ENCODE measurements around the gene TCF7L1.
"Not testable (repeated sequence)": the region's sequence is repeated elsewhere in the genome, so short reads cannot be mapped to it uniquely, and the experiment has no call there.

TCF7L1 gene, protein sequence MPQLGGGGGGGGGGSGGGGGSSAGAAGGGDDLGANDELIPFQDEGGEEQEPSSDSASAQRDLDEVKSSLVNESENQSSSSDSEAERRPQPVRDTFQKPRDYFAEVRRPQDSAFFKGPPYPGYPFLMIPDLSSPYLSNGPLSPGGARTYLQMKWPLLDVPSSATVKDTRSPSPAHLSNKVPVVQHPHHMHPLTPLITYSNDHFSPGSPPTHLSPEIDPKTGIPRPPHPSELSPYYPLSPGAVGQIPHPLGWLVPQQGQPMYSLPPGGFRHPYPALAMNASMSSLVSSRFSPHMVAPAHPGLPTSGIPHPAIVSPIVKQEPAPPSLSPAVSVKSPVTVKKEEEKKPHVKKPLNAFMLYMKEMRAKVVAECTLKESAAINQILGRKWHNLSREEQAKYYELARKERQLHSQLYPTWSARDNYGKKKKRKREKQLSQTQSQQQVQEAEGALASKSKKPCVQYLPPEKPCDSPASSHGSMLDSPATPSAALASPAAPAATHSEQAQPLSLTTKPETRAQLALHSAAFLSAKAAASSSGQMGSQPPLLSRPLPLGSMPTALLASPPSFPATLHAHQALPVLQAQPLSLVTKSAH

DNA sequence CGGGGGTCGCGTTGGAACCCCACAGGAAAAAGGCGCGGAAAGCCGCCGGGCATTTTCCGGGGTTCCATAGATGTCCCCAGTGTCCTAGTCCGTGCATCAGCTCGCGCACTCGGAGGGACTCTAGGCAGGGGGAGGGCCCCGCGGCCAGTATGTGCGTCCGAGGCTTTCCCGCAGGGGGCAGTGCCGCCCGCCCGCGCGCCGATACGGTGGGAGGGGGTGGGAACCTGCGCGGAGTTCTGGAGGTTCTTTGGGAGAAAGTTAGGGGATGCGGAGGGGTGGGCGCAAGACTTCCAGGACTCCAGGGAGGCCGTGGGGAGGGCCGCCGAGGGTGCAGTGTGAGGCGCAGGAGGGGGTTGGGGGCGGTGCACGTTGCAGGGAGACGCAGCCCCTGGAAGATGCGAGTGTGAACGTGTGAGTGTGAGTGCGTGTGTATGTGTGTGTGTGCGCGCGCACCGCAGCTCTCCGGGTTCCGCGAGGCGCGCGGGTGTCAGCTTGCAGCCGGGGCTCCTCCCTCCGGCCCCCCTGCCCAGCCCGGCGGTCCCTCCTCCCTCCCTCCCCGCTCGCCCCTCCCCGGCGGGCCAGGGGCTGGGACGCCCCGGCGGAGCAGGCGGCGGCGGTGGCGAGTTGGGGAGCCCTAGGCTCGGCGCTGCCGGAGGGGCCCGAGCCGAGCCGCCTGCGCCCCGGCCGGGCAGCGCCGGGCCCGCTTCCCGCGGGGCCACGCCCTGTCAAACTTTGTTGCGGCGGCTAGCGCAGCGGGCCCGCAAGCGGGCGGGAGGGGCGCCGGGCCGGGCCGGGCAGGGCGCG lies at the start of gene TCF7L1:
Gene TCF7L1 (plus strand): TSS at position 559 of the 804 bp plus-strand sequence. CDS start 293 bp downstream, outside the sequence.
- peak; percentile 45 for DNase-seq

- no peak for DNase-seq
Measured at GRCh38 chr2:85085563-85085962, 47.6 kb upstream of the TCF7L1 start.

DNA sequence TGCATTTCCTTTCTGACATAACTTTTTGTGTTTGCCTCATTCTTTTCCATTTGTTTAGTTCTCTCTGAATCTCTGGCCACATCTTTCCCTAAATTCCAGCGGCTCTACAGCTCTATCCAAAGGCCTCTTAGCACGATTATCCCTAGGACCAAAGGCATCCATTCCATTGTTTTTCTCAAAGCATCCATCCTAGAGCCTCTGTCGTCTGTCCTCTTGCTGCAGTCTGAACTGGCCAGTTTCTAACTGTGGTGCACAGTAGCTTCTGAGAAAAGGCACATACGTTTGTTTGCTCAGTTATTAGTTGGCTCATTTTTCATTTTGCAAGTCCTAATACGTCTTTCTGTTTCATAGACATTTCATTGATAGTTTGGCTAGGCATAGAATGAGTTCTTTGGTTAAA lies 45.7 kb upstream of the TCF7L1 start:
- no peak for DNase-seq

DNA sequence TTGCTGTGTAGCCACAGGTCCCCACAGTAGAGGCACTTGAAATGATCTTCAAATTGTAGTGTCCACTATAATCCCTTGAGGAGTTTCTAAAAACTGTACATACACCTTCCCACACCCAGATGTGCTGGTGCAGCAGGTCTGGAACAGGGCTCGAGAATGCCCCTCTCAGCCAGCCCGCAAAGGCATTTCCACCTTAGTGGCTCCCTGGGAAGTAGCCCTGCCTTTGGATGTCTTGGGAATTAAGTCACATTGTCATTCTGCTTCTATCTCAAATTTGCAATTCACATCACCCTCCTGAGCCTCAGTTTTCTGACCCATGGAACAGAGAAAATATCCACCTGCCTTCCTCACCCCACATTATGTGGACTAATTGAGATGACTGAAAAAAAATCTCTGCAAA lies 44.3 kb upstream of the TCF7L1 start:
- no peak for DNase-seq

- peak; percentile 72 for DNase-seq
Measured at GRCh38 chr2:85089585-85089984, 43.6 kb upstream of the TCF7L1 start.

GRCh38 chr2:85091838-85092237 lies 41.4 kb upstream of the TCF7L1 start:
- DNase-seq, result no peak

- no peak for DNase-seq
Measured at GRCh38 chr2:85095094-85095493, 38.1 kb upstream of the TCF7L1 start.

DNA sequence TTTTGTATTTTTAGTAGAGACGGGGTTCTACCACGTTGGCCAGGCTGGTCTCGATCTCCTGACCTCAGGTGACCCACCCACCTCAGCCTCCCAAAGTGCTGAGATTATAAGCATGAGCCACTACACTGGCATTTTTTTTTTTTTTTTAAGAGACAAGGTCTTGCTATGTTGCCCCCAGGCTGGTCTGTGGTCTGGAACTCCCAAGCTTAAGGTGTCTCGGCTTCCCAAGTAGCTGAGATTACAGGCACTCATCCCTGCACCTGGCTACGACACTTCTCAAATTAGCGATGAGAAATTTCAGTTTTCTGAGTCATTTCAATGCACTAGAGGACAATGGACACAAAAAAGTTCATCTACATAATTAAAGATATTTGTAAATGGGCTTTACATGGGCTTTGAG lies 36.6 kb upstream of the TCF7L1 start:
- DNase-seq, result no peak

- DNase-seq, result no peak
Measured at GRCh38 chr2:85104228-85104627, 29.0 kb upstream of the TCF7L1 start.

GRCh38 chr2:85106489-85107180 lies 26.6 kb upstream of the TCF7L1 start:
- DNase-seq, result no peak

- DNase-seq, result no peak
Measured at GRCh38 chr2:85110991-85111560, 22.1 kb upstream of the TCF7L1 start.

DNA sequence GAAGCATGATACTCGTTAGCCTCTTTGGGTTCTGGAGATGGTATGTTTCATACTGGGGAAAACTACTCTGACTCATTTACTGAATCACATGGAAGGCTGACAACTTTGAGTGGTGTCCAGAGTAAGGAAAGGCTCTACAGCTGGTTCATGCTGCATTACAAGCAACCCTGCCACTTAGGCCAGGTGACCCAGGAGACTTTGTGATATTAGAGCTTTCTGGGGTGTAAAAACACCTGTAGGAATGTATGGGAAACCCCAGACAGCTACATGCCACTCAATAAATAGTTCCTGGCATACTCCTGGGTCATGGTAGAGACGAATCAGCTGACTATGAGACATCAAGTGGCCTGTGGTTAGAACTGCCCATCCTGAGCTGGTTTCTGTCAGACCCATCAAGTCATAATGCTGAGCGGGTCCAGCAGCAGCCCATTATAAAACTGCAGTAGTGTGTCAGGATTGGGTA lies 21.3 kb upstream of the TCF7L1 start:
- no peak for DNase-seq

GRCh38 chr2:85112906-85113625 lies 20.1 kb upstream of the TCF7L1 start:
- no peak for DNase-seq

GRCh38 chr2:85114586-85115330 lies 18.4 kb upstream of the TCF7L1 start:
- no peak for DNase-seq

DNA sequence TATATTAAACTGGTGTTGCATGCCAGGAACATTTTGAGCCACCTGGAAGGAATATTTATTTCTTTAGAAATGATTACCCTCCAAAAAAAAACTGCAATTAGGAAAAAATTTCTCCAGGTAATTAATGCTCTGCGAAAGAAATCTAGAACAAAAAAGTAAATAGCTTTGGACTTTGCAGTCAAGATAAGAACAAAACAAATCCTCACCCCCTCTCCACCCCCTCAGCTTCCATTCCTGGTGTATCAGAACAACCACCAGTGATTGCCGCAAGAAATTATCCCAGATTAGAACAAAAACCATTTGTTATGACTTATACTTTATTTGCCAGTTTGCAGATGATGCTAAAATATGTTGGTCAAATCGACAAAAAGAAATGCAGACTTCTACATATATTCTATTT lies 17.0 kb upstream of the TCF7L1 start:
- DNase-seq, result no peak

- no peak for DNase-seq
Measured at GRCh38 chr2:85119900-85120299, 13.3 kb upstream of the TCF7L1 start.

DNA sequence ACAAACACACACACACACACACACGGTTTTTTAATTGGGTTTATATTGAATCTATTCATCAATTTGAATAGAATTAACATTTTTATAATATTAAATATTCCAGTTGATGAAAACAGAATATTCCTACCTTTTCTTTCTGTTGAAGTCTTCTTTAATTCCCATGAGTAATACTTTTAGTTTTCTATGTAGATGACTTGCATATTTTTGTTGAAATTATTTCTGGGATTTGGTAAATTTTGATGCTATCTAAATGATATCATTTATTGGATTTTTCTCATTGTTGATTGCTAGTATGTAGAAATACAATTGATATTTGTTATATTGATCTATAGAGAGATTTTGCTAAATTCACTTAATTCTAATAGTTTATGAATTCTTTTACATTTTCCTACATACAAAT lies 12.8 kb upstream of the TCF7L1 start:
- DNase-seq, result no peak

DNA sequence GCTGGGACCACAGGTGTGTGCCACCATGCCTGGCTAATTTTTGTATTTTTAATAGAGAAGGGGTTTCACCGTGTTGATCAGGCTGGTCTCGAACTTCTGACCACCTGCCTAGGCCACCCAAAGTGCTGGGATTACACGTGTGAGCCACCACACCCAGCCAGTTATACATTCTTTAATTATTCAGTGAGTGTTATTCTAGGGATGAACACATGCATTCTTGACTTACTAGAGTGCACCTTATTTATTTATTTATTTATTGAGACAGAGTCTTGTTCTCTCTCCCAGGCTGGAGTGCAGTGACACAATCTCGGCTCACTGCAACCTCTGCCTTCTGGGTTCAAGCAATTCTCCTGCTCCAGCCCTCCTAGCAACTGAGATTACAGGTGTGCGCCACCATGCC lies 6.7 kb upstream of the TCF7L1 start:
- not testable (repeated sequence) for DNase-seq

GRCh38 chr2:85129861-85130260 lies 3.3 kb upstream of the TCF7L1 start:
- no peak for DNase-seq

DNA sequence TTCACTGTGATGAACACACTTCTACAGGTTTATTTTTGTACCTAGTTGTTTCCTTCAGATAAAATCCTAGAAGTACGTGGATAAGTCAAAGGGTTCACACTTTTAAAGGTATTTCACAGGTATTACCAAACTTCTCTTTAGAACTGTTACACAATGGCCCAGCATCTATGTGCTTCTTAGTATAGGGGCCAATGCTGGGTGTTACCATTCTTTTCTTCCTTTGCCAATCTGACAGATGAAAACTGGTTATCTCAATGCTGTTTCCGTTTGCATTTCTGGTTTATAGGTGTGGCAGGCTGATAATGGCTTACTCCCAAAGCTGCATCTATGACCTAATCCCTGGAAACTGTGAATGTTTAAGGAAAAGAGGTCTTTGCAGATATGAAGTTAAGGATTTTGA lies 2.8 kb upstream of the TCF7L1 start:
- DNase-seq, result no peak

DNA sequence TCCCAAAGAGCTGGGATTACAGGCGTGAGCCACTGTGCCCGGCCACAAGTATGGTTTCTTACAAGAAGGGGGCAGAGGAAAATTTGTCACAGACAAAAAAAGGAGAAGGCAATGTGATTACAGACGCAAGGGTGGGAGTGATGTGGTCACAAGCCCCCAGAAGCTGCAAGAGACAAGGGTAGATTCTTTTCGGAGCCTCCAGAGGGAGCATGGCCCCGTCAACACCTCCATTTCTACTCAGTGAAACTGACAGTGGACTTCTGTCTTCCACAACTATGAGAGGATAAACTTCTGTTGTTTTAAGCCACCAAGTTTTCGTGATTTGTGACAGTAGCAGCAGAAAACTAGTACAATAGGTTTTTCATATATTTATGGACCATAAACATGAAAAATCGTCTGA lies 2.1 kb upstream of the TCF7L1 start:
- DNase-seq, result peak; percentile 18

Data from RPMI8226 (cell line).